ENCODE data around the gene SP2.

- TF ChIP-seq CTCF (IDR thresholded peaks at IDR 0.05), result no peak
- TF ChIP-seq POLR2A (IDR thresholded peaks at IDR 0.05), result no peak
These were observed 21.5 kb downstream of the SP2 start for GRCh38 chr17:47917581-47917980.
